Left renal cortex interstitium (tissue), 4 donors: ENCODE measurements around the gene SHH. TPM values are rescaled to one million over a fixed set of nuclear protein-coding genes. Genes with fewer than 3 reads are reported as not detected.

Experiments
- DNase-seq, 4 donors: peaks; one replicate each; pipeline ENCODE4 v3.0.0-alpha.2; 2013; ENCODE audit warnings: low read depth in 4 of 4, low spot score in 2 of 4, missing footprints in 1 of 4
- polyA plus RNA-seq, 4 donors: library from polyadenylated mRNA; unstranded; fragments of 120-200 nt; gene quantifications; one replicate each; pipeline ENCODE4 v1.2.1, GENCODE V29; 2013; ENCODE audit not compliant: insufficient read length in 4 of 4

SHH gene
- polyA plus RNA-seq, 4 donors: 2.2 to 3.2 (median 2.6) TPM

GRCh38 chr7:155807789-155808548, 4.3 kb downstream of the SHH start:
- DNase-seq: no peak

GRCh38 chr7:155807065-155807671, 5.1 kb downstream of the SHH start:
- DNase-seq: no peak

- DNase-seq: no peak
These were observed 6.0 kb downstream of the SHH start for GRCh38 chr7:155806096-155806871.

GRCh38 chr7:155805826-155806095, 6.5 kb downstream of the SHH start:
- no peak for DNase-seq

GRCh38 chr7:155804897-155805825, 7.1 kb downstream of the SHH start:
- DNase-seq: no peak

GRCh38 chr7:155804431-155804831, 7.8 kb downstream of the SHH start:
- no peak for DNase-seq

GRCh38 chr7:155803418-155804376, 8.6 kb downstream of the SHH start:
- no peak for DNase-seq

GRCh38 chr7:155802906-155803417, 9.3 kb downstream of the SHH start:
- DNase-seq: no peak

GRCh38 chr7:155802291-155802690, 10.0 kb downstream of the SHH start:
- no peak for DNase-seq

- DNase-seq: no peak
These were observed 11.5 kb downstream of the SHH start for GRCh38 chr7:155800741-155801267.

- DNase-seq: no peak
These were observed 12.0 kb downstream of the SHH start for GRCh38 chr7:155800301-155800700.

- DNase-seq: no peak
These were observed 12.7 kb downstream of the SHH start for GRCh38 chr7:155799514-155799913.

GRCh38 chr7:155798673-155799439, 13.4 kb downstream of the SHH start:
- DNase-seq: no peak

GRCh38 chr7:155797262-155798250, 14.7 kb downstream of the SHH start:
- no peak for DNase-seq

- no peak for DNase-seq
These were observed 15.6 kb downstream of the SHH start for GRCh38 chr7:155796381-155797261.

GRCh38 chr7:155795951-155796350, 16.3 kb downstream of the SHH start:
- no peak for DNase-seq
